ENCODE results near the gene HOXA11. TPM values are rescaled to one million over a fixed set of nuclear protein-coding genes. Genes with fewer than 3 reads are reported as not detected.

The HOXA11 gene
- total RNA-seq, 4 donors from 2014 or later = not detected

DNA sequence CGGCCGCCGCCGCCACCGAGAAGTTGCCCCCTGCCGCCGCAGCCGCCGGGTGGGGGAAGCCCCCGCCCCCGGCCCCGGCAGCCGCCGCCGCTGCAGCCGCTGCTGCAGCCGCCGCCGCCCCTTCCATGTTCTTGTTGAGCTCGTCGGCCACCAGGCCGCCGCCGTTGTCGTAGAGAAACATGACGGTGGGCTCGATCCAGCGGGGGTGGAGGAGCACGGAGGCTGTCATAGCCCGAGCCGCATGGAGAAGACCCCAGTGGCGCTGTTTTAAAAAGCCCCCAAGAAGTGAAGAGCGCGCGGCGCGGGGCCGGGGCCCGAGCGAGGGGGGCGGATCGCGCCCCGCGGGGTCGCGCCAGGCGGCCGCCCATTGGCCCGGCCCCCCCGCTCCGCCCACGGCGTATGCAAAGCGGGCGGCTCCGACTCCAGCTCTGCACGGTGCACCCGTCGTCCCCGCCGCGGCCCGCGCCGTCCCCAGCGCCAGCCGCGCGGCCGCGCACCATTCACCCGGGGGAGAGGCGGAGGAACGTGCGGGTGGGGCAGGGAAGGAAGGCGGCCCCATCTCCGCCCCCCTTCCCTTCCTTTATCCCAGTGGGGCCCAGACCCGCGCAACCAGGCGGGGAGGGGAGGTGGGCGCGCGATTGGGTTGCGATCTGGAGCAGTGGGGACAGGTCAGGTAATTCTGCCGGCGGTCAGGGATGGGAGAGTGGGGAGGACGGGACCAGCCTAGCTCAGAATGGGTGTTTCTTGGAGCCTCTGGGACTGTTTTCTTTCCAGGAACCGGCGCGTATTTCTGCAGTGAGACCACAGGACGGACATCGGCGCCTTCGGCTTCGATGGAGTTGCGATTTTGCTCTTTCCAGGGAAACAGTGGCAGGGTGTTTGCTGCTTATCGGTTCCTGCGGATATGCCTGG is 15.1 kb upstream of the HOXA11 start, which contains the start of gene HOXA13:
TSS of gene HOXA13 (minus strand) at position 243 of the 912 bp plus-strand sequence. CDS start at position 229, 14 bp downstream.
- TF ChIP-seq CTCF (IDR thresholded peaks at IDR 0.05) (no peak), POLR2A (IDR thresholded peaks at IDR 0.05) (no peak)
- H3K4me1 ChIP-seq = peaks cover 8 to 31% of the 10 kb centered on the region in 2 donors
- no peak within 1 kb of the TSS for H3K27ac ChIP-seq
- H3K27me3 ChIP-seq = peaks cover 72% of the 10 kb centered on the region
- peak within 1 kb of the TSS in 1 of 3 donors; percentile 16 for H3K4me3 ChIP-seq (replicated peaks in 1 of 3)
- intact Hi-C loops (cut with DNase I) = loop anchor here (5.0 to 10.0 kb wide), 3 partner anchors 725 to 895 kb away; no protein-coding TSS in a partner anchor
- WGBS, 2 donors = 3% methylated on average over 27 to 50 of the region's 99 CpGs
- H3K36me3 ChIP-seq = no peaks in the 10 kb centered on the region
- no peaks in the 10 kb centered on the region for H3K9me3 ChIP-seq
- no peak for DNase-seq

DNA sequence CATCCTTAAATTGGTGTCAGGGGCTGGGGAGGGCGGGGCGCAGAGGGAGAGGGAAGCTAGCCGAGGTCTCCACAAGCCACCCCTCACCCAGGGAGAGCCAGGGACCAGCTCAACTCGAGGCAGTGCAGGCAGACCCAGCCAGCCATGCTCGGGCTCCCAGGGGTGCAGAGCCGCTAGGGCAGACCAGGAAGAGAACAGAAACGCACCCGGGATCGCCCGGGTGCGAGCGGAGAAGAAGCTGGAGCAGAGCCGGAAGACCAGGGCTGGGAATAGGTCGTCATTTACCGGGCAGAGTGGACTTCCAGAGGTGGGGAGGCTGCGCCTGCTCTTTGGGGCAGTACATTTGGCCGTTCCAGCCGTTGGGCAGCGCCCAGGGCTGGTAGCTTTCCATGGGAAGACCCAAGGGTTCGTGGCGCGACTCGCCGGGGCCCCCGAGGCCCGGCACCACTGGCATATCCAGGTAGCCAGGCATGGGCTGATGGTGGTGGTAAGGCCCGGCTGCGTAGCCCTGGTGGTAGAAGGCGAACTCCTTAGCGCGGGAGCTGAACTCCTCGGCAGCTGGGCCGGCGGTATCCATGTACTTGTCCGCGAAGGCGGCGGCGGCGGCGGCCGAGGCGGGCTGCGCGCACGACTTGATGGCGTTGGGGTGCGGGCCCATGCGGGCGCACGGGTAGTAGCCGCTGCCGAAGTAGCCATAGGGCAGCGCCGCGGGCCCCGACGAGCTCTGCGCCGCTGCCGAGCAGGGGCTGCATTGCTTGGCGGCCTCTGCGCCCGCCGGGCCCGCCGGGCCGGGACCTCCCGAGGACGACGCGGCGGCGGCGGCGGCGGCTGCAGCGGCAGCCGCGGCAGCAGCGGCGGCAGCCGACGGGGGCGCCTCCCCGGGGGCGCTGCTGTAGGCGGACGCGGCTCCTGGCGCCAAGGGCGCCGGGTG is 14.1 kb upstream of the HOXA11 start:
- H3K9me3 ChIP-seq = no peaks in the 10 kb centered on the region
- H3K4me1 ChIP-seq = peaks cover 4 to 25% of the 10 kb centered on the region in 2 donors
- no peaks in the 10 kb centered on the region for H3K36me3 ChIP-seq
- H3K4me3 ChIP-seq (replicated peaks in 1 of 3) = no peak overlapping the region
- intact Hi-C loops (cut with DNase I) = loop anchor here (5.0 to 10.0 kb wide), 2 partner anchors 823 to 896 kb away; no protein-coding TSS in a partner anchor
- WGBS, 2 donors = 3 to 7% methylated on average over 12 to 19 of the region's 93 CpGs
- TF ChIP-seq CTCF (IDR thresholded peaks at IDR 0.05) = no peak
- no peak for DNase-seq
- peaks cover 74% of the 10 kb centered on the region for H3K27me3 ChIP-seq
- no peak overlapping the region for H3K27ac ChIP-seq

DNA sequence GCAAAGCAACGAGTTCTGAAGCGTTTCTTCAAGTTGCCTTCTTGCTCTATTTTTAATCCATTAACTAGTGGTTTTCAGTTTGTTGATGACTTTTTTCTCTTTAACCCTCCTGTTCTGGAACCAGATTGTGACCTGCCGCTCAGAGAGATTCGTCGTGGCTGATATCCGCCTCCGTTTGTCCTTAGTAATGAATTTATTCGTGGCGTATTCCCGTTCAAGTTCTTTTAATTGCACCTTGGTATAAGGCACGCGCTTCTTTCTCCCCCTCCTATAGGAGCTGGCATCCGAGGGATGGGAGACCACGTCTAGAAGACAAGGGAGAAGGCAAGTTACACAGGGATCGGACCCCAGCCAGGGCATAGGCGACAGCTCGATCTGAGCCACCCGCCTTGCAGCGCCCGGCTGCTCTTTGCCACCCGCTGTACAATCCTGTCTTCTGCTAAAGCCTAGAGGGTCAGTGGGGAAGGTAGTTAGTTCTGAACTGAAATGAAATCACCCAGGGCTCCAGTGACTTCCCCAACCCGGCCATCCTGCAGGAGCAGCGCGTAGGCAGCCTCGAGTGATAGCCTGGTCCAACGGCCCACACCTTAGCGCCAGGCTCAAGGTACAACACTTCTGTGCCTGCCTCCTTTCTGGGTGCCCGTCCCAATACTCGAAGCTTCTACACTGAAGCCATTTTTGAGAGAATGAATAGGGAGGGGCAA is 13.3 kb upstream of the HOXA11 start:
- intact Hi-C loops (cut with DNase I) = loop anchor here (5.0 to 10.0 kb wide), 2 partner anchors 824 to 897 kb away; no protein-coding TSS in a partner anchor

More for the DNA sequence above, 13.3 kb upstream of the HOXA11 start:
- Histone ChIP-seq H3K27ac (no peak overlapping the region), H3K27me3 (peaks cover 75% of the 10 kb centered on the region), H3K9me3 (no peaks in the 10 kb centered on the region), H3K4me1 (peaks cover 4 to 27% of the 10 kb centered on the region in 2 donors), H3K4me3 (replicated peaks in 1 of 3) (no peak overlapping the region), H3K36me3 (no peaks in the 10 kb centered on the region)
- WGBS, 2 donors = 12 to 15% methylated on average over 28 of the region's 29 CpGs
- TF ChIP-seq POLR2A (IDR thresholded peaks at IDR 0.05) (no peak), CTCF (IDR thresholded peaks at IDR 0.05) (no peak)
- no peak for DNase-seq
